Right cardiac atrium (tissue), 5 donors: ENCODE measurements around the gene WDR86. TPM values are rescaled to one million over a fixed set of nuclear protein-coding genes. Genes with fewer than 3 reads are reported as not detected.

Experiments
- ATAC-seq, 2 donors: fragments of 200-7000 bp; cut with Tn5 transposase; one replicate each; pipeline versions ENCODE4 v1.8.0 to v1.9.1; 2020; ENCODE audit warnings: moderate library complexity in 2 of 2, mild to moderate bottlenecking in 1 of 2
- DNase-seq, 3 donors: peaks; one replicate each; pipeline ENCODE4 v3.0.0-alpha.2; 2020
- H3K27ac ChIP-seq: one replicate; pipeline ENCODE4 v1.5.1; 2013; ENCODE audit warnings: mild to moderate bottlenecking, low read length, control low read depth, moderate library complexity
- H3K27me3 ChIP-seq: one replicate; pipeline ENCODE4 v1.6.1; 2013; ENCODE audit not compliant: control insufficient read depth, insufficient read depth
- H3K4me1 ChIP-seq: one replicate; pipeline ENCODE4 v1.6.1; 2013; ENCODE audit warnings: low read length; ENCODE audit not compliant: control insufficient read depth, insufficient read depth
- H3K4me3 ChIP-seq: one replicate; pipeline ENCODE4 v1.5.1; 2013; ENCODE audit warnings: low read length, control low read depth
- H3K9me3 ChIP-seq: one replicate; pipeline ENCODE4 v1.6.1; 2013; ENCODE audit warnings: low read length; ENCODE audit not compliant: control insufficient read depth
- WGBS: extraction: QIAGEN DNeasy Blood & Tissue Kit; methylation state at CpG from one replicate; pipeline ENCODE4 v1.1.7; 2013; 5-methylcytosine and 5-hydroxymethylcytosine counted together
- intact Hi-C, 4 donors: fragments of 100-400 bp; cut with DNase I; formaldehyde crosslinking; loops; one replicate each; pipeline versions ENCODE4 v1.11.0 to v1.14.0; 2022 to 2023
- polyA plus RNA-seq: library from polyadenylated mRNA; stranded (reverse); fragments of 200-250 nt; gene quantifications from one replicate; pipeline ENCODE4 v1.2.3, GENCODE V29; 2013
- total RNA-seq, 4 donors: library from RNA; stranded (reverse); fragmentation: NEBNext Ultra II Directional; extraction: Animal tissue kit (Norgen Biotek cat#: 25700); gene quantifications; one replicate each; pipeline ENCODE4 v1.2.1, GENCODE V29; 2021
- donor health status: healthy with polysubstance abuse.
- donor health status: DM: no; HTN: yes; CAD: no.
- donor health status: DM: no; HTN: no; CAD: no.
- donor health status: DM: no; HTN: yes; CAD: no; lungs with severe emphysema.
- donor health status: DM: yes; HTN: yes; CAD: no.

Gene WDR86
- total and polyA plus RNA-seq, 5 donors = 0.17 to 0.47 (median 0.18) TPM

- ATAC-seq (no peak), DNase-seq (no peak)
- H3K27ac ChIP-seq = no peak overlapping the region
- no peaks in the 10 kb centered on the region for H3K27me3 ChIP-seq
- WGBS = 68% methylated on average over 8 of the region's 8 CpGs
- H3K4me1 ChIP-seq = peaks cover 10% of the 10 kb centered on the region
- H3K4me3 ChIP-seq = peak overlapping the region; percentile 54
- H3K9me3 ChIP-seq = no peaks in the 10 kb centered on the region
- intact Hi-C loops = no loop called here
Observed at GRCh38 chr7:151342811-151343210, 67.0 kb downstream of the WDR86 start.

GRCh38 chr7:151342102-151342646 is 67.7 kb downstream of the WDR86 start:
- Histone ChIP-seq H3K27me3 (no peaks in the 10 kb centered on the region), H3K27ac (peak overlapping the region; percentile 0), H3K9me3 (no peaks in the 10 kb centered on the region), H3K4me3 (peak overlapping the region; percentile 54), H3K4me1 (peaks cover 10% of the 10 kb centered on the region)
- DNase-seq = no peak
- intact Hi-C loops = no loop called here
- 5% methylated on average over 11 of the region's 11 CpGs for WGBS
- no peak for ATAC-seq

GRCh38 chr7:151341357-151342101 is 68.3 kb downstream of the WDR86 start, which contains the start of gene NUB1:
TSS of gene NUB1 (plus strand) at chr7:151341812. CDS start at chr7:151345350, 3,538 bp downstream.
- no peaks in the 10 kb centered on the region for H3K27me3 ChIP-seq
- peak; percentile 90 to 97 (median 97) for DNase-seq
- H3K4me3 ChIP-seq = peak within 1 kb of the TSS; percentile 54
- ATAC-seq = peak; percentile 99 to 100
- WGBS = 2% methylated on average over 72 of the region's 72 CpGs
- intact Hi-C loops = no loop called here
- H3K4me1 ChIP-seq = peaks cover 10% of the 10 kb centered on the region
- no peaks in the 10 kb centered on the region for H3K9me3 ChIP-seq
- peak within 1 kb of the TSS; percentile 13 for H3K27ac ChIP-seq

GRCh38 chr7:151340794-151341356 is 69.0 kb downstream of the WDR86 start:
- DNase-seq (no peak), ATAC-seq (peak; percentile 13 to 39)
- Histone ChIP-seq H3K27ac (peak overlapping the region; percentile 13), H3K27me3 (no peaks in the 10 kb centered on the region), H3K4me3 (no peak overlapping the region), H3K4me1 (peaks cover 6% of the 10 kb centered on the region), H3K9me3 (no peaks in the 10 kb centered on the region)
- WGBS = 52% methylated on average over 12 of the region's 12 CpGs
- intact Hi-C loops = no loop called here

- intact Hi-C loops = no loop called here
- 64% methylated on average over 7 of the region's 7 CpGs for WGBS
- Histone ChIP-seq H3K4me3 (no peak overlapping the region), H3K27ac (peak overlapping the region; percentile 15), H3K27me3 (no peaks in the 10 kb centered on the region), H3K4me1 (peaks cover 6% of the 10 kb centered on the region), H3K9me3 (no peaks in the 10 kb centered on the region)
- ATAC-seq = no peak
- DNase-seq = no peak
Observed at GRCh38 chr7:151339651-151340382, 70.0 kb downstream of the WDR86 start.

GRCh38 chr7:151338809-151339208 is 71.0 kb downstream of the WDR86 start:
- H3K27ac ChIP-seq = no peak overlapping the region
- H3K4me1 ChIP-seq = peaks cover 6% of the 10 kb centered on the region
- WGBS = 97% methylated on average over 3 of the region's 3 CpGs
- intact Hi-C loops = no loop called here
- no peaks in the 10 kb centered on the region for H3K9me3 ChIP-seq
- DNase-seq = no peak
- no peaks in the 10 kb centered on the region for H3K27me3 ChIP-seq
- no peak for ATAC-seq
- no peak overlapping the region for H3K4me3 ChIP-seq

GRCh38 chr7:151337346-151337745 is 72.5 kb downstream of the WDR86 start:
- H3K4me3 ChIP-seq = no peak overlapping the region
- no peaks in the 10 kb centered on the region for H3K9me3 ChIP-seq
- WGBS = over 99% methylated on average over 2 of the region's 2 CpGs
- ATAC-seq (no peak), DNase-seq (no peak)
- H3K27me3 ChIP-seq = no peaks in the 10 kb centered on the region
- no peak overlapping the region for H3K27ac ChIP-seq
- intact Hi-C loops = no loop called here
- peaks cover 2% of the 10 kb centered on the region for H3K4me1 ChIP-seq

GRCh38 chr7:151336027-151336708 is 73.7 kb downstream of the WDR86 start:
- Histone ChIP-seq H3K27ac (no peak overlapping the region), H3K4me1 (peaks cover 2% of the 10 kb centered on the region), H3K9me3 (no peaks in the 10 kb centered on the region), H3K4me3 (no peak overlapping the region), H3K27me3 (no peaks in the 10 kb centered on the region)
- ATAC-seq (no peak), DNase-seq (no peak)
- intact Hi-C loops = no loop called here
- WGBS = 86% methylated on average over 12 of the region's 12 CpGs

GRCh38 chr7:151334628-151335027 is 75.2 kb downstream of the WDR86 start:
- intact Hi-C loops = no loop called here
- H3K4me1 ChIP-seq = no peaks in the 10 kb centered on the region
- no peak overlapping the region for H3K4me3 ChIP-seq
- ATAC-seq (no peak), DNase-seq (no peak)
- WGBS = 52% methylated on average over 1 of the region's 1 CpG
- H3K27me3 ChIP-seq = no peaks in the 10 kb centered on the region
- no peaks in the 10 kb centered on the region for H3K9me3 ChIP-seq
- H3K27ac ChIP-seq = no peak overlapping the region
